DOHH2 (cell line): ENCODE measurements around the gene NFKB1.

Source experiments
- EZH2phosphoT487 ChIP-seq: fragments of 200-600 bp; sonication (generic); IDR thresholded peaks from 2 replicates; pipeline ENCODE4 v1.6.1; 2017; ENCODE audit warnings: borderline replicate concordance, mild to moderate bottlenecking, antibody characterized with exemption, low read length, moderate library complexity, mixed read lengths
- TF ChIP-seq, protein P1 (sequence below): fragments of 200-600 bp; sonication (generic); IDR thresholded peaks from one replicate; pipeline ENCODE4 v1.5.1; 2014; ENCODE audit warnings: antibody characterized with exemption, mild to moderate bottlenecking, low read depth, low read length; ENCODE audit not compliant: poor library complexity, severe bottlenecking

DNA sequence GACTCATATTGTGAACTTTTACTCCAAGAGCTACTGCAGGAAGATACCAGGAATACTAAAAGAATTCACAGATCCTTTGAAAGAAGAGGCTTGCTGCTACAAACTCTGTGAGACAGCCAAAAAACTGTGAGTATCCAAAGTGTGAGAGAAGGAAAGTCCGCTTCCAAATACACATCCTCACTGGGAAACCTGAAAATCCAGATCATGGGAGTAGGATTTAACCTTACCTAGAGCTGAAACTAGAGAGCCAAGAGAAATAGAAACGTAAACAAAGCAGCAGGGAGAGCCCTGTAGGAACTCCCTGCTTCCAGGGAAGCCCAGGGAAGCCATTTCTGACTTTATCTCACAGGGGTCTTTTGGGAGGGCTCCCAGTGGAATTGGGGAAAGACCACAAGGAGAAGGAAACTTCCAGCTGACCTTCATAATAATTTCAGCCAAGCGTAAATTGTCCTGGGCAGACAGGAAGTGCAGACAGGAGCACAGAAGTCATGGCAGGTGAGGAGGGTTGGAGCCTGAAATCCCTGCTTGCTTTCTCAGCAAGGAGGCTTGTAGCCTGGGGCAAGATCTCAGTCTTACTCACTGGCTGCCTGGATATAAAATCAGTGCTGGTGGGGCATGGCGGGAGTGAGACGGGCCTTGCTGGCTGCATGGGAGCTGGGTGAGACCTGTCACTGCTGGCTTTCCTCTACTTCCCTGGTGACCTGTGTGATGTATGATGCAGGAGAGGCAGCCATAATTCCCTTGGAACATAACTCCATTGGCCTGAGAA, 26.2 kb upstream of the NFKB1 start:
- TF ChIP-seq, protein P1, sequence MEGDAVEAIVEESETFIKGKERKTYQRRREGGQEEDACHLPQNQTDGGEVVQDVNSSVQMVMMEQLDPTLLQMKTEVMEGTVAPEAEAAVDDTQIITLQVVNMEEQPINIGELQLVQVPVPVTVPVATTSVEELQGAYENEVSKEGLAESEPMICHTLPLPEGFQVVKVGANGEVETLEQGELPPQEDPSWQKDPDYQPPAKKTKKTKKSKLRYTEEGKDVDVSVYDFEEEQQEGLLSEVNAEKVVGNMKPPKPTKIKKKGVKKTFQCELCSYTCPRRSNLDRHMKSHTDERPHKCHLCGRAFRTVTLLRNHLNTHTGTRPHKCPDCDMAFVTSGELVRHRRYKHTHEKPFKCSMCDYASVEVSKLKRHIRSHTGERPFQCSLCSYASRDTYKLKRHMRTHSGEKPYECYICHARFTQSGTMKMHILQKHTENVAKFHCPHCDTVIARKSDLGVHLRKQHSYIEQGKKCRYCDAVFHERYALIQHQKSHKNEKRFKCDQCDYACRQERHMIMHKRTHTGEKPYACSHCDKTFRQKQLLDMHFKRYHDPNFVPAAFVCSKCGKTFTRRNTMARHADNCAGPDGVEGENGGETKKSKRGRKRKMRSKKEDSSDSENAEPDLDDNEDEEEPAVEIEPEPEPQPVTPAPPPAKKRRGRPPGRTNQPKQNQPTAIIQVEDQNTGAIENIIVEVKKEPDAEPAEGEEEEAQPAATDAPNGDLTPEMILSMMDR, result no peak
- no peak for TF ChIP-seq EZH2phosphoT487
